ENCODE measurements around the gene PML. TPM values are rescaled to one million over a fixed set of nuclear protein-coding genes. Genes with fewer than 3 reads are reported as not detected.

PML gene
- total RNA-seq, 1 experiment from 2014 or later, result 39.2 TPM

- no peak for DNase-seq (ENCODE audit: low read depth)
Observed at GRCh38 chr15:74006774-74007639, 12.5 kb downstream of the PML start.

GRCh38 chr15:74007820-74008371, 13.4 kb downstream of the PML start:
- no peak for DNase-seq (ENCODE audit: low read depth)

GRCh38 chr15:74008901-74009300, 14.4 kb downstream of the PML start:
- DNase-seq (ENCODE audit: low read depth), result no peak

GRCh38 chr15:74010929-74011540, 16.5 kb downstream of the PML start:
- DNase-seq (ENCODE audit: low read depth), result no peak

- DNase-seq (ENCODE audit: low read depth), result no peak
Observed at GRCh38 chr15:74011610-74012009, 17.1 kb downstream of the PML start.

- no peak for DNase-seq (ENCODE audit: low read depth)
Observed at GRCh38 chr15:74013374-74013894, 18.9 kb downstream of the PML start.

GRCh38 chr15:74019734-74020133, 25.2 kb downstream of the PML start:
- DNase-seq (ENCODE audit: low read depth), result no peak

- DNase-seq (ENCODE audit: low read depth), result no peak
Observed at GRCh38 chr15:74022706-74023470, 28.4 kb downstream of the PML start.

GRCh38 chr15:74024687-74025086, 30.2 kb downstream of the PML start:
- no peak for DNase-seq (ENCODE audit: low read depth)

- no peak for DNase-seq (ENCODE audit: low read depth)
Observed at GRCh38 chr15:74025436-74025835, 30.9 kb downstream of the PML start.

GRCh38 chr15:74027688-74028087, 33.2 kb downstream of the PML start:
- DNase-seq (ENCODE audit: low read depth), result no peak

GRCh38 chr15:74028646-74029045, 34.1 kb downstream of the PML start:
- no peak for DNase-seq (ENCODE audit: low read depth)

GRCh38 chr15:74032046-74032445, 37.5 kb downstream of the PML start:
- no peak for DNase-seq (ENCODE audit: low read depth)

- DNase-seq (ENCODE audit: low read depth), result no peak
Observed at GRCh38 chr15:74032606-74033561, 38.4 kb downstream of the PML start.

- DNase-seq (ENCODE audit: low read depth), result no peak
Observed at GRCh38 chr15:74034206-74034755, 39.8 kb downstream of the PML start.

GRCh38 chr15:74035121-74036017, 40.9 kb downstream of the PML start:
- DNase-seq (ENCODE audit: low read depth), result no peak

- peak; percentile 55 for DNase-seq (ENCODE audit: low read depth)
Observed at GRCh38 chr15:74036271-74037170, 42.0 kb downstream of the PML start.

Data from HT1080 (cell line).